GM18507 (cell line): ENCODE measurements around the gene ADAM15.

Source experiments
- DNase-seq: peaks from one replicate; pipeline ENCODE4 v3.0.0; 2011; ENCODE audit warnings: low read depth; ENCODE audit not compliant: insufficient read length; ENCODE audit errors: extremely low spot score
- FAIRE-seq: peaks from 2 replicates; lab custom pipeline; 2011; peaks lifted over from hg19 to GRCh38; lab: Jason Lieb, UNC

ADAM15 gene

DNA sequence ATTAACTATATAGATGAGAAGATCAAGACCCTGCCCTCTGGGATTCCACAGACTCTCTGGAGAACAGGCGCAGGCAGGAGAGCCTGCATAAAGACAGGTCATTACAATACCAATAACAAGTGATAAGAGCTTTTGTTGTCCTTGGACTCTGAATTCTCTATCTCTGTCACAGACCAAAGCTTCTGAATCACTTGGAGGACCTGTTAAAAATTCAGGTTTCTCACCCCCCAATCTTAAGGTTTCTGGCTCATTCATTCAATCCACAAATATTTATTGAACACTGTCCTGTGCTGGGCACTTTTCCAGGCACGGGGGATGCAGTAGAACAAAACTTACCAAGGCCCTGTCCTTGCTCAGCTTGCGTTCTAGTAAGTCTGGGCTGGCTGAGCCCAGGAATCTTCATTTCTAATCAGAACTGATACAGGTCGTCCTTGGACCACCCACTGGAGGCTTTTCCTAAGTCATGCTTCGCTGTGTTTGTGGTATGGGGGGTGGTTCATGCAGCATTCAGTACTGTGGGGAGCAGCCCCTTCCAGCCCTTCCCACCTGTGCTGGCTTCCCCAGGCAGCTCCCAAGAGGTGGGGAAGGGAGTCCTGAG lies 13.8 kb downstream of the ADAM15 start:
- DNase-seq (no peak), FAIRE-seq (no peak)

GRCh38 chr1:155066777-155067176 lies 15.7 kb downstream of the ADAM15 start:
- FAIRE-seq: no peak
- no peak for DNase-seq

DNA sequence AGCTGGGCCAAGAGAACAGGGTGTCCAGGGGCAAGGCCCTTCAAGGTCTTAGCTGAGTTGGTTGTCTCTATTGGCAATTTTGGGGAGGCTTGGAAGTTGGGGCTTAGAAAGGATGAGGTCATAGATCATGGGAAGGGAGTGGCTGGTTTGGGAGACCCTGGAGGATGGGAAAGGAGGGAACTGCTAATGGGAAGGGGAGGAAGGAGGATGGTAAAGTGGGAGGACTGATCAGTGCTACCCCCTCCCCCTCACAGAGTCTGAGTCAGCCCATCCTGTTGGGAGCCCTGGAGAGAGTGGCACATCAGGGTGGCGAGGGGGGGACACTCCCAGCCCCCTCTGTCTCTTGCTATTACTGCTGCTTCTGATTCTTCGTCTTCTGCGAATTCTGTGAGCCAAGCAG lies 17.5 kb downstream of the ADAM15 start:
- FAIRE-seq (no peak), DNase-seq (no peak)

DNA sequence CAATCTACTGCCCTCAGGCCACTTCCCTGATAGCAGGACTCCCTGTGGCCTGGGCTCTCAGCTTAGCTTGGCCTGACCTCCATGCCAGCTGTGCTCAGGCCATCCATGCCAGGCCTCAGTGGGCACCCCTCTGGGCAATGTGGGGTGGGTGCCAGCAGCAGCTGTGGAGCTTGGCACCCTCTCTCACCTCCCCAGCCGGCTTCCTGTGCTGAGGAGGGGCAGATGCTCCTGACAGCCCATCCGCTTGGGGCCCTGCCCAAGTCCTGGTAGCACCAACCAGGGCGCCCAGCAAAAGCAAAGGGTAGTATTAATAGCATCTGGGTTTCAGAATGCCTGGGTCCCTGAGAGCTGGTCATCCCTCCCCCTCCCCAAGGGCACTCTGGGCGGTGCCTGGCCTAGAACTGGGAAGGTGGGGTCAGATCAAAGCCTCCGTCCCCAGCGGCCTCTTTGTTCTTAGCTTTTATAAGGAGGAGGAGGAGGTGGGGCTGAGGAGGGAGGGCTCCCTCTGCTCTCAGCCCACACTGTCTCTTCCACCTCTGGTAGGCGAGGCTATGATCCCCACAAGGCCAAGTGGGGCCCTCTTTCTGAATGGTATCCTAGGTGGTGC lies 18.5 kb downstream of the ADAM15 start:
- FAIRE-seq (no peak), DNase-seq (no peak)

- no peak for DNase-seq
- FAIRE-seq: no peak
These were observed 19.1 kb downstream of the ADAM15 start for GRCh38 chr1:155070158-155070621.

DNA sequence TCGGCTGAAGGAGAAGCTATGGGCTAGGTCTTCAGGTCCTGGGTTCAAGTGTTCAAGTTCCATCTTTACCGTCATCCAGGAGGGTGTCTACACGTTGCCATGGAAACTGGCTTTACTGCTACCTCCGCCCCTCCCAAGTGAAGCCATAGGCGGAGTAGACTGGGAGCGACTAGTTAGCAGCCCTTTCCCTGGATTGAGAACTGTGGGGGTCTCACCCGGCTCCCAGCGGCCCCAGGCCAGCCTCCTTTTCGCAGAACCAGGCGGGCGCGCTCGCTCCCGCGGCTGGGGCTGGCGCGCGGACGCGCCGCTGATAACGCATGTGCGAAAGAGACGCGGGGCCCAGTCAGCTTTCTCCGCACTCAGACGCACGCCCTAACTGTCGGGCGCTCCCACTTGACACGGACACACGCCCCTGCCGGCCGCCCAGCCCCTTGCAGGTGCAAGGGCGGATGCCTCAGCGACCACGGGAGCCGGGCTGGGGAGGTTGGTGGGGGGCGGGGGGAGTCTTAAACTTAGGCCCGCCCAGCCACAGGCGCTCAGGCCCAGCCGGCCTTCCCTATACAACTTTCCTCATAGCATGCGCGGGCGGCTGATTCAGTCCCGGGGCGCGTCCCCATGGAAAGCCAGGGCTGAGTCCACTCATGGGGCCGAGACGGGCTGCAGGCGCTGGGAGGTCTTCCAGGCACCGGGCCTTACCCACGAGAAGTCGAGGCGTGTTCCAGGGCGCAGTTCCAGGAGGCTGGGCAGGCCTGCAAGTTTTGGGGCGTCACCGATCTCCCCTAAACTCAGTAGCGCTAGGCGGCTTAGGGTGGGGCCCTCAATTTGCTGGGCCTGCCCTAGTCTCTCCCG lies 19.8 kb downstream of the ADAM15 start:
- peak; percentile 49 for FAIRE-seq
- no peak for DNase-seq

DNA sequence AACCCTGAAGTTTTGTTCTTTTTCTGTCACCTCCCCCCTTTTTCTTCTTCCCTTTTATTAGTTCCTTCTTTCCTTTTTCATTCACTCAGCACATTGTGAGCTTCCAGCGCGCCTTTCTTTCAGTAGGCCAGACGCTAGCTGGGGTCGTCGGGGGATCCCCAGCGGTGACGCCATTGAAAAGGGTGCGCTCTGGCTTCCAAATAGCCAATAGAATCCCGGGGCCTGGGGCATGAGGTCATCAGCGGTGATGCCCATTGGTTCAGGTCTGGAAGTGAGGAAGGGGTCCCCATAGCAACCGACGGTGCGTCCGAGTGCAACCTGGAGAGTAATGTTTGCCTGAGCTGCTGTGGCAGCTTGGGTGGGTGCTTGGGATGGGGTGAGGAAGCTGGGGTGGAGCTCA lies 20.6 kb downstream of the ADAM15 start:
- DNase-seq: no peak
- FAIRE-seq: no peak

DNA sequence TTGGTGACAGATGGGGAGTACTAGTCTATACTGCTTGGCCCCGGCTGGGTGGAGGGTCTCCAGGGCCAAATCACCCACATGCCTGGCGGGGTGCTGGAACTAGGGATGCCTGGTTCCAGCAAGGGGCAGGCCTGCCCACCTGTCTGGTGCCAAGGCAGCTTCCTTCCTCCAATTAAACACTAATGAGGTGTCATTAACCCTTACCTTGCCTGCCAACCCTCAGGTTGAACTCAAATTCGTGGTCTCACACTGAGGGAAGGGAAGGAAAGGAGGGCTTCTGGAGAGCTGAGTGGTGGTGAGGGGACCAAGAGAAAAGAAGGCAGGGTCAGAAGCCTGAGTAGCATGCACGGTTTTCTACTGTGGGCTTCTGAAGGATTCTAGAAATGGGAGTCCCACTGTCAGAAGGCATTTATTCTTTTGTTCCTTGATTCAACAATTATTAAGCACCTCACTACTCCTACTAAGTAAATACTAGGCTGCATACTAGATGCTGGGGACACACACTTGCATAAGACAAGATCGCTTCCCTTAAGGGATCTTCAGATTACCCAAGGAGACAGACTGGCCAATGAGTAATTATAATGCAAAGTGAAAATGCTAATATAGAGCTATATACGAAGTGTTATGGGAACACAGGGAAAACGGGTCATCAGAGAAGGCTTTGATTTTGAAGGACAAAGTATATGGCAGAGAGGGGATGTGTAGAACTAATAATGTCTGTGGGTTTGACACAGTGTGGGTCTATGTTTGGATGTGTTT lies 21.6 kb downstream of the ADAM15 start:
- FAIRE-seq (no peak), DNase-seq (no peak)

- no peak for FAIRE-seq
These were observed 22.5 kb downstream of the ADAM15 start for GRCh38 chr1:155073377-155074242.

GRCh38 chr1:155075535-155075934 lies 24.4 kb downstream of the ADAM15 start:
- DNase-seq: no peak
- no peak for FAIRE-seq

More at GRCh38 chr1:155073377-155074242, 22.5 kb downstream of the ADAM15 start:
- no peak for DNase-seq

DNA sequence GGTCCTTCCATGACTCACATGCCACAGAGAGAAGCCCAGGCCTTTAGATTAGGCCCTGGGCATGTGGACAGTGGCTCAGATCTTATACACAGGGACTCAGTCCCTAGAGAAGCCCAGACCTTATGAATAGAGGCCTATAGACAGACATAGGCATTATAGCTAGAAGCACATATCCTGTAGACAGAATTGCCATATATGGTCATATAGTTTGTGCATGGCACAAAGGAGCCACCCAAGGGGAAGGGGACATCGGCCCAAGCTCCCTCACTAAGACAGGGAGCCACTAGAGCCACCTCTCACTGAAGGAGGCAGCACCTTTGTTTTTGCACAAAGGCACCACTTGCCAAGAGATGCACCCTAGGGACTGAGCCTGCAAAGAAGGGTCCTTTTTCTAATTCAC lies 25.3 kb downstream of the ADAM15 start:
- FAIRE-seq: no peak
- DNase-seq: no peak

- no peak for DNase-seq
- FAIRE-seq: no peak
These were observed 26.2 kb downstream of the ADAM15 start for GRCh38 chr1:155077346-155077745.

GRCh38 chr1:155077758-155078445 lies 26.8 kb downstream of the ADAM15 start:
- FAIRE-seq (no peak), DNase-seq (no peak)

DNA sequence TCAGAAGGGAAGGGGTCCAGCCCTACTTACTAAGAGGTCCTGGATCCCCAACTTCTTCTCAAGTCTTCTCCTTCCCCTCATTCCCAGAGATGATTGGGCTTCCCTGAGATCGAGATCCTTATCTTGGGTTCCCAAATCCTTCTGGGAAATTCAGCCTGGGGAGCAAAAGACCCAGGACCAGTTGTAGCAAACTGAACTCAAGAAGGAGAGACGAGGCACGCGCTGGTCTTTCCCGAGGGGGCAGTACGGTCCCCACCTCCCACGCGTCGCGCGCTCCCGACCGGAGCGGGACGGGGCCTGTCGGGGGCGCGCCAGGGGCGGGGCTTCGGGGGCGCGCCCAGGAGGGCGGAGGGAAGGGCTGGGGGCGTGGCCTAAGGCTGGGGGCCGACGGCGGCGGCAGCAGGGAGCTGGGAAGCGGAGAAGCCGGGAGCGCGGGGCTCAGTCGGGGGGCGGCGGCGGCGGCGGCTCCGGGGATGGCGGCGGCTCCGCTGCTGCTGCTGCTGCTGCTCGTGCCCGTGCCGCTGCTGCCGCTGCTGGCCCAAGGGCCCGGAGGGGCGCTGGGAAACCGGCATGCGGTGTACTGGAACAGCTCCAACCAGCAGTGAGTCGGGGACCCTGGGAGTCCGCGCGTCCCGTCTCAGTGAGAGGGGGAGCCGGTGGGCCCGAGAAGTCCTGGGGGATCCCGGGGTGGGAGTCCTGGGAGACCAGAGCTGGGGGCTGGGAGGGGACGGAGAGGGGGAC lies 27.5 kb downstream of the ADAM15 start, which contains the start of gene EFNA3:
TSS of gene EFNA3 (plus strand) at position 369 of the 741 bp plus-strand sequence. CDS start at position 474, 105 bp downstream.
- FAIRE-seq: peak; percentile 12
- DNase-seq: peak; percentile 64

DNA sequence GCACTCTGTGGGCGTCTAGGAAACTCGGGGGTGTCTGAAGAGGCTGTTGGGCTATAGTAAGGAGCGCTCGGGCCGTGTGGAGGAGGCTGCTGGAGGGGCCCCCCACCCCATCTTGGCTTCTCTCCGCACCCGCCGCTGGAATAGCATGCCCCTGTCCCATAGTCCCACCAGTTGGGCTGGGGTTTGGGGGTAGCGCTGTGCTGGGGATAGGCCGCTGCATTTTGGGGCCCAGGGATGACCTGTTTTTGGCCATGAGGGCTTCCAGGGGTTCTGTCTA lies 28.0 kb downstream of the ADAM15 start:
- no peak for DNase-seq
- FAIRE-seq: no peak

GRCh38 chr1:155079487-155080311 lies 28.6 kb downstream of the ADAM15 start:
- FAIRE-seq: no peak
- DNase-seq: no peak
